ENCODE measurements around the gene LRMDA.

GRCh38 chr10:75406462-75407223 is 24.8 kb upstream of the LRMDA start:
- TF ChIP-seq CTCF (IDR thresholded peaks at IDR 0.05) (no peak), EZH2 (IDR thresholded peaks at IDR 0.05; ENCODE audit: borderline replicate concordance, insufficient read depth, low read depth, low read length, poor library complexity, severe bottlenecking) (no peak)
